A673 (cell line): Measurements from ENCODE around the gene DCHS1.

Experiments
- CTCF ChIP-seq: fragments of 300-800, 200-600 bp; sonication (generic); conservative IDR thresholded peaks from 2 replicates; pipeline ENCODE4 v1.5.1; 2017; ENCODE audit warnings: low read depth, mild to moderate bottlenecking, antibody characterized with exemption, low read length, moderate library complexity, mixed read lengths
- EZH2 ChIP-seq: fragments of 200-600 bp; sonication (generic); IDR thresholded peaks from 2 replicates; pipeline ENCODE4 v1.6.1; 2017; ENCODE audit warnings: borderline replicate concordance, low read depth, mild to moderate bottlenecking, mixed read lengths, antibody characterized with exemption, low read length; ENCODE audit not compliant: poor library complexity, severe bottlenecking

GRCh38 chr11:6656936-6657335, 1.3 kb upstream of the DCHS1 start:
- no peak for TF ChIP-seq CTCF
- TF ChIP-seq EZH2: no peak
